GM19395 (cell line): ENCODE data around the gene CHEK1.
"Not testable (repeated sequence)": the region's sequence is repeated elsewhere in the genome, so short reads cannot be mapped to it uniquely, and the experiment has no call there.

Source experiments
- ATAC-seq: cut with Tn5 transposase; IDR thresholded peaks from one replicate; pipeline ENCODE4 v1.9.1; 2021; ENCODE audit warnings: mild to moderate bottlenecking, moderate library complexity; ENCODE audit not compliant: unreplicated experiment

The CHEK1 gene

GRCh38 chr11:125690006-125690405, 65.0 kb downstream of the CHEK1 start:
- no peak for ATAC-seq

- ATAC-seq = no peak
These were observed 67.9 kb downstream of the CHEK1 start for GRCh38 chr11:125692887-125693286.

- no peak for ATAC-seq
These were observed 70.0 kb downstream of the CHEK1 start for GRCh38 chr11:125694951-125695350.

DNA sequence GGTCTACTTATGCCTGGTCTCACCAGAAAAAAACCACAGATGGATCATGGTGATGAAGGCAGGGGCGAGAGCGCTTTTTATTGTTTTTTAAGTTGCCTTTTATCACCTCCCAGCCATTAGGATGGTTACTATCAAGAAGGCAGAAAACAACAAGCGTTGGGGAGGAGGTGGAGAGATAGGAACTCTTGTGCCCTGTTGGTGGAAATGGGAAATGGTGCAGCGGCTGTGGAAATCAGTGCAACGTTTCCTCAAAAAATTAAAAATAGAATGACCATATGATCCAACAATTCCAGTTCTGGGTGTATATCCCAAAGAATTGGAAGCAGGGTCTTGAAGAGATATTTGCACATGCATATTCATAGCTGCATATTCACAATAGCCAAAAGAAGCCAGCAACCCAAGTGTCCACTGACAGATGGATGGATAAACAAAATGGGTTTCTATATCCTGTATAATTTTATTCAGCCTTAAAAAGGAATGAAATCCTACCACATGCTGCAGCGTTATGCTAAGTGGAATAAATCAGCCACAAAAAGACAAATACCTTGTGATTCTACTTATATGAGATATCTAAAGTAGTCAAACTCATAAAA, 76.2 kb downstream of the CHEK1 start:
- no peak for ATAC-seq

- no peak for ATAC-seq
These were observed 77.1 kb downstream of the CHEK1 start for GRCh38 chr11:125701858-125702621.

DNA sequence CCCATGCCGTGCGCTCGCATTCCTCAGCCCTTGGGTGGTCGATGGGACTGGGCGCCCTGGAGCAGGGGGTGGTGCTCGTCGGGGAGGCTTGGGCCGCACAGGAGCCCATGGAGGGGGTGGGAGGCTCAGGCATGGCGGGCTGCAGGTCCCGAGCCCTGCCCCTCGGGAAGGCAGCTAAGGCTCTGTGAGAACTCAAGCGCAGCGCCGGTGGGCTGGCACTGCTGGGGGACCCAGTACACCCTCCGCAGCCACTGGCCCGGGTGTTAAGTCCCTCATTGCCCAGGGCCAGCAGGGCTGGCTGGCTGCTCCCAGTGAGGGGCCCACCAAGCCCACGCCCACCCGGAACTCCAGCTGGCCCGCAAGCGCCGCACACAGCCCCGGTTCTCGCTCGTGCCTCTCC, 79.7 kb downstream of the CHEK1 start:
- not testable (repeated sequence) for ATAC-seq

- no peak for ATAC-seq
These were observed 95.8 kb downstream of the CHEK1 start for GRCh38 chr11:125720781-125721180.

DNA sequence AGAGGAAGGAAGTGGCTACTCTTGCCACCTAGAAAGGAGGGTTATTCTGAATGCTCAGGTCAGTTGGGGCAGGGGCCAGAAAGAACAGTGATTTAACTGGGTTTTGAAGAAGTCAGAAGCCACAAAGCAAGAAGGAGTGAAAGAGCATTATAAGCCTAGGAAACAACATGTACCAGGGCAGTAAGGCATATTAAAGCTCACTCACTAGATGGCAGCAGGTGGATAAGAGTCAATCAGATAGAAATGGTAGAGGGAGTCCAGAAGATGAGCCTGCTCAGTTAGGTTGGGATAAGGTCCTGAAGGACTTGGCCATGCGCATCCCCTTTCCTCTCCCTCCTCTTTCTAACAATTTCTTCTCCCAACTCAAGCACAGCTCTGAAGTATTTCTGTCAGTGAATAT, 99.2 kb downstream of the CHEK1 start:
- no peak for ATAC-seq
